Measurements from ENCODE around the gene KIAA2012.
A peak's percentile ranks its signal among the peaks of the same experiment; 100 is the strongest.
"Not testable (repeated sequence)": the region's sequence is repeated elsewhere in the genome, so short reads cannot be mapped to it uniquely, and the experiment has no call there.

Gene KIAA2012

GRCh38 chr2:202201220-202202160 is 128.4 kb downstream of the KIAA2012 start:
- DNase-seq (ENCODE audit: low read depth), result no peak

DNA sequence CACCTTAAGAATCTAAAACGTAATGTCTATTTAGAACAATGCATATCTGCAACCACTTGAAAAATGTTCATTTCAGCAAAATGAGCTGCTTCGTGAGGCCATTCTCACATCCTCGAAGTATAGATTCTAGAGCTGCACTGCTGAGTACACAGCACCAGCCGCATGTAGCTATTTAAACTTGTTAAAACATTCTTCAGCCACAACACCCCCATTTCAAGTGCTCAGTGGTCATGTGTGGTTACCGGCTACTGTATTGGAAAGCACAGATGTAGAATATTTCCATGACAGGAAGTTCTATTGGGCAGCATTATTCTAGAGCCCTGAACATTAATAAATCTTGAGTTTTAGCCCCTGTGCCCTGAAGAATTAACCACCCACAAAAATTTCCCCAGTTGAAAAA is 130.3 kb downstream of the KIAA2012 start:
- DNase-seq (ENCODE audit: low read depth), result no peak

- no peak for DNase-seq (ENCODE audit: low read depth)
Measured at GRCh38 chr2:202204855-202205254, 131.8 kb downstream of the KIAA2012 start.

DNA sequence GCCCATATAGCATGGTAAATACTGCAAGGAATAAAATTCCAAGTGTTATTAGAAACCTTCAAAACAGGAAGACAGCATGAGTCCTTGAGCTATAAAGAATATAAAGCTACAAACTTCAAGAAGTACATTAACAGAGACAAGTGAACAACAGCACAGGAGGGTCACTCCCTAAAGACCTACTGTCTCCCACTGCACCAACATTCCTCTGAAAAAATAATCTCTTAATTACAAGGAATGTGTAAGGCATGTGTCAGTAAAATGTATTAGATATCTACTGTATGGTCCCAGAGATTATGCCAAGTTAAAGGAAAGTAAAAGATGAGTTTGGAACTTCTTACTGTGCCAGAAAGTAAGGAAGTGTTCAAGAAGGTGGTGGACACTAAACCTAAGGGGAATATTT is 135.5 kb downstream of the KIAA2012 start:
- no peak for DNase-seq (ENCODE audit: low read depth)

- no peak for DNase-seq (ENCODE audit: low read depth)
Measured at GRCh38 chr2:202215179-202215578, 142.1 kb downstream of the KIAA2012 start.

DNA sequence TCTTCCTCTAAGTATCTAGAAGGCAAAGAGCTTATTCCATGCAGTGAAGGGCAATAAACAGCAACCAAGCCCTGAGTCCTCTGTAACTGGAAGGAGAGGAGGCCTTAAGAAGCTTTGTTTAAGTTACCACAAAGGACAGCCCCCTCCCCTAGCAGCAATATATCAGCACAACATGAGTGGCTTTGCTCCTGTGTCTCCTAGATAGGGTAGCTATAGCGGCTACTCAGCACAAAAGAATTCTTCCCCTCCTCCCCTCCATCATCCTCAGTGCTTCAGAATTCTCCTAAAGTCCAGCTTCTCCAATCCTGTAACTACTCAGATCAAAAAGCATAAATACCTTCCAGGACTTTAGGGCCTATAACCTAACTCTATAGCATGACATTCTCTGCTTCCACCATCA is 148.8 kb downstream of the KIAA2012 start:
- DNase-seq (ENCODE audit: low read depth), result no peak

- DNase-seq (ENCODE audit: low read depth), result no peak
Measured at GRCh38 chr2:202237787-202238233, 164.8 kb downstream of the KIAA2012 start.

- DNase-seq (ENCODE audit: low read depth), result peak; percentile 85
Measured at GRCh38 chr2:202238234-202239197, 165.5 kb downstream of the KIAA2012 start, which contains the start of gene SUMO1. Gene SUMO1, minus strand, starts transcription at chr2:202238597. Its CDS starts 146 bp downstream, at chr2:202238451.

DNA sequence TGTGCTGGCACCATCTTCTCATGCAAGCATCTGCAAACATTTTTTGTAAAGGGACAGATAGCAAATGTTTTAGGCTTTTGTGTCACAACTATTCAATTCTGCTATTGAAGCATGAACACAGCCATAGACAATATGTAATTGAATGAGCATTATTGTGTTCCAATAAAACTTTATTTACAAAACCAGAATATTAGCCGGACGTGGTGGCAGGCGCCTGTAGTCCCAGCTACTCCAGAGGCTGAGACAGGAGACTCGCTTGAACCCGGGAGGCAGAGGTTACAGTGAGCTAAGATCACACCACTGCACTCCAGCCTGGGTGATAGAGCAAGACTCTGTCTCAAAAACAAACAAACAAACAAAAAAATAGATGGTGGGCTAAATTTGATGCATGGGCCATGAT is 174.7 kb downstream of the KIAA2012 start:
- DNase-seq (ENCODE audit: low read depth), result not testable (repeated sequence)

GRCh38 chr2:202249521-202250253 is 176.6 kb downstream of the KIAA2012 start:
- DNase-seq (ENCODE audit: low read depth), result no peak

- DNase-seq (ENCODE audit: low read depth), result no peak
Measured at GRCh38 chr2:202251494-202251893, 178.4 kb downstream of the KIAA2012 start.

All from stimulated activated CD4-positive, alpha-beta T cell treated with anti-CD3 and anti-CD28 coated beads, Interleukin-2, amount 100 ng/mL, for 4 hours (primary cell).